SK-N-MC (cell line): ENCODE results near the gene RUFY2.

ENCODE experiments used
- DNase-seq: peaks from one replicate; pipeline ENCODE4 v3.0.0-alpha.2; 2011; ENCODE audit warnings: low read depth, low spot score
- H3K27ac ChIP-seq: fragments of 200-600 bp; sonication (generic); 2 replicates; pipeline ENCODE4 v1.5.1; 2016; ENCODE audit warnings: mixed run types
- H3K36me3 ChIP-seq: fragments of 200-600 bp; sonication (generic); 2 replicates; pipeline ENCODE4 v1.6.1; 2017; ENCODE audit warnings: antibody characterized with exemption, low read length, mixed read lengths; ENCODE audit not compliant: insufficient read depth
- H3K4me3 ChIP-seq: fragments of 200-600 bp; sonication (generic); 2 replicates; pipeline ENCODE4 v1.5.1; 2016
- H3K9ac ChIP-seq: fragments of 200-600 bp; sonication (generic); 2 replicates; pipeline ENCODE4 v1.8.0; 2017; ENCODE audit warnings: mixed run types, mixed read lengths; ENCODE audit not compliant: insufficient read length
- H3K9me3 ChIP-seq: fragments of 200-600 bp; sonication (generic); 2 replicates; pipeline ENCODE4 v1.6.1; 2017; ENCODE audit warnings: low read depth, mild to moderate bottlenecking, antibody characterized with exemption, low read length, moderate library complexity, mixed read lengths
- EZH2 ChIP-seq: fragments of 200-600 bp; sonication (generic); IDR thresholded peaks from one replicate; pipeline ENCODE4 v1.6.1; 2017; ENCODE audit warnings: antibody characterized with exemption
- FOXP2 ChIP-seq: optimal IDR thresholded peaks from 2 replicates; pipeline ENCODE3; 2011; ENCODE audit warnings: mild to moderate bottlenecking, moderate library complexity; ENCODE audit not compliant: insufficient read depth; ENCODE audit errors: extremely low read length, control extremely low read depth
- POLR2AphosphoS5 ChIP-seq: IDR thresholded peaks from 2 replicates; pipeline ENCODE4 v1.6.1; 2012; ENCODE audit warnings: mild to moderate bottlenecking, low read depth, low read length, borderline replicate concordance

The RUFY2 gene

GRCh38 chr10:68348265-68348741, 58.8 kb downstream of the RUFY2 start:
- H3K27ac ChIP-seq = peak overlapping the region; percentile 64
- peaks cover 21% of the 10 kb centered on the region for H3K36me3 ChIP-seq
- no peaks in the 10 kb centered on the region for H3K9me3 ChIP-seq
- H3K9ac ChIP-seq = no peak overlapping the region
- no peak overlapping the region for H3K4me3 ChIP-seq
- TF ChIP-seq FOXP2 (no peak), POLR2AphosphoS5 (no peak), EZH2 (no peak)
- DNase-seq = no peak

GRCh38 chr10:68346774-68347173, 60.3 kb downstream of the RUFY2 start:
- H3K9me3 ChIP-seq = no peaks in the 10 kb centered on the region
- H3K36me3 ChIP-seq = peaks cover 36% of the 10 kb centered on the region
- no peak overlapping the region for H3K27ac ChIP-seq
- TF ChIP-seq FOXP2 (no peak), EZH2 (no peak), POLR2AphosphoS5 (no peak)
- DNase-seq = no peak
- no peak overlapping the region for H3K4me3 ChIP-seq
- no peak overlapping the region for H3K9ac ChIP-seq

- H3K9ac ChIP-seq = no peak overlapping the region
- no peak overlapping the region for H3K4me3 ChIP-seq
- H3K9me3 ChIP-seq = no peaks in the 10 kb centered on the region
- TF ChIP-seq POLR2AphosphoS5 (no peak), EZH2 (no peak), FOXP2 (no peak)
- DNase-seq = no peak
- H3K27ac ChIP-seq = peak overlapping the region; percentile 21; the same call in 1 of the 2 replicates
- H3K36me3 ChIP-seq = peaks cover 47% of the 10 kb centered on the region
These were observed 61.5 kb downstream of the RUFY2 start for GRCh38 chr10:68345621-68346020.

- no peak overlapping the region for H3K4me3 ChIP-seq
- 0 out of 2 replicates have a peak overlapping the region, but pooled peaks have one; percentile 31 for H3K27ac ChIP-seq
- H3K9me3 ChIP-seq = no peaks in the 10 kb centered on the region
- no peak overlapping the region for H3K9ac ChIP-seq
- DNase-seq = no peak
- H3K36me3 ChIP-seq = peaks cover 74% of the 10 kb centered on the region
- TF ChIP-seq POLR2AphosphoS5 = no peak
- no peak for TF ChIP-seq EZH2
- TF ChIP-seq FOXP2 = no peak
These were observed 64.1 kb downstream of the RUFY2 start for GRCh38 chr10:68342909-68343516.

- H3K36me3 ChIP-seq = peaks cover 85% of the 10 kb centered on the region
- H3K9me3 ChIP-seq = no peaks in the 10 kb centered on the region
- H3K27ac ChIP-seq = no peak overlapping the region
- no peak for DNase-seq
- no peak overlapping the region for H3K4me3 ChIP-seq
- TF ChIP-seq FOXP2 (no peak), POLR2AphosphoS5 (no peak), EZH2 (no peak)
- H3K9ac ChIP-seq = no peak overlapping the region
These were observed 66.6 kb downstream of the RUFY2 start for GRCh38 chr10:68340358-68341080.

GRCh38 chr10:68336754-68337351, 70.2 kb downstream of the RUFY2 start:
- H3K4me3 ChIP-seq = peak overlapping the region; percentile 80
- peaks cover 66% of the 10 kb centered on the region for H3K36me3 ChIP-seq
- TF ChIP-seq POLR2AphosphoS5 (no peak), FOXP2 (no peak), EZH2 (no peak)
- DNase-seq = no peak
- no peaks in the 10 kb centered on the region for H3K9me3 ChIP-seq
- H3K27ac ChIP-seq = no peak overlapping the region
- no peak overlapping the region for H3K9ac ChIP-seq

GRCh38 chr10:68334672-68335467, 72.2 kb downstream of the RUFY2 start:
- no peak for TF ChIP-seq EZH2
- no peak for TF ChIP-seq FOXP2
- TF ChIP-seq POLR2AphosphoS5 = no peak
- Histone ChIP-seq H3K9ac (peak overlapping the region; percentile 98), H3K27ac (no peak overlapping the region), H3K9me3 (no peaks in the 10 kb centered on the region), H3K36me3 (peaks cover 46% of the 10 kb centered on the region), H3K4me3 (peak overlapping the region; percentile 80)
- DNase-seq = no peak
